IMR-90 (cell line): Measurements from ENCODE around the gene S100A16.

Experiments
- CEBPB ChIP-seq: IDR thresholded peaks from 2 replicates; pipeline ENCODE4 v1.6.1; 2012; ENCODE audit warnings: low read depth, low read length, improper control_type of control experiment
- CHD1 ChIP-seq: IDR thresholded peaks from 2 replicates; pipeline ENCODE4 v1.6.1; 2012; ENCODE audit warnings: low read depth, low read length, improper control_type of control experiment
- CTCF ChIP-seq: conservative IDR thresholded peaks from 2 replicates; pipeline ENCODE4 v1.5.1; 2012; ENCODE audit warnings: mild to moderate bottlenecking, low read depth, low read length, improper control_type of control experiment
- MAFK ChIP-seq: IDR thresholded peaks from 2 replicates; pipeline ENCODE4 v1.6.1; 2012; ENCODE audit warnings: low read depth, low read length, improper control_type of control experiment
- MAZ ChIP-seq: IDR thresholded peaks from 2 replicates; pipeline ENCODE4 v1.6.1; 2012; ENCODE audit warnings: low read depth, mild to moderate bottlenecking, low read length, improper control_type of control experiment, moderate library complexity, borderline replicate concordance
- POLR2A ChIP-seq: IDR thresholded peaks from 2 replicates; pipeline ENCODE4 v1.6.1; 2012; ENCODE audit warnings: mild to moderate bottlenecking, low read depth, low read length
- RCOR1 ChIP-seq: IDR thresholded peaks from 2 replicates; pipeline ENCODE4 v1.6.1; 2012; ENCODE audit warnings: mild to moderate bottlenecking, low read length, improper control_type of control experiment; ENCODE audit not compliant: insufficient replicate concordance

GRCh38 chr1:153572569-153573015 lies 40.3 kb downstream of the S100A16 start:
- TF ChIP-seq RCOR1 (peak; percentile 41), CTCF (peak; percentile 86), CEBPB (no peak; the same call in 1 of the 2 replicates), POLR2A (peak; percentile 46; the same call in 1 of the 2 replicates), MAZ (no peak), MAFK (no peak), CHD1 (no peak)
